ENCODE data around the gene NOS1AP.
"Not testable (repeated sequence)": the region's sequence is repeated elsewhere in the genome, so short reads cannot be mapped to it uniquely, and the experiment has no call there.

The NOS1AP gene

GRCh38 chr1:162416215-162416614 is 346.7 kb downstream of the NOS1AP start:
- no peak for DNase-seq (ENCODE audit: low read depth)

GRCh38 chr1:162416909-162417308 is 347.4 kb downstream of the NOS1AP start:
- DNase-seq (ENCODE audit: low read depth): no peak

GRCh38 chr1:162417650-162418049 is 348.2 kb downstream of the NOS1AP start:
- DNase-seq (ENCODE audit: low read depth): no peak

DNA sequence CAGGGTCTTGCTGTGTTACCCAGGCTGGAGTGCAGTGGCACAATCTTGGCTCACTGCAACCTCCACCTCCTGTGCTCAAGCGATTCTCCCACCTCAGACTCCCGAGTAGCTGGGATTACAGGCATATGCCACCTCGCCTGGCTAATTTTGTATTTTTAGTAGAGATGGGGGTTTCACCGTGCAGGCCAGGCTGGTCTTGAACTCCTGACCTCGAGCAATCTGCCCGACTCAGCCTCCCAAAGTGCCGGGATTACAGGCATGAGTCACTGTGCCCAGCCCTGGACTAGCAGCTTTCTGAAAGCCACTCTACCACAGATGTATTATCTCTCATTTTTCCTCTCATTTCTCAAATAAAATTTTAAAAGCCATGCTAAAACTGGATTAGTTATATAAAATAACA is 349.1 kb downstream of the NOS1AP start:
- DNase-seq (ENCODE audit: low read depth): not testable (repeated sequence)

GRCh38 chr1:162419450-162419931 is 350.0 kb downstream of the NOS1AP start:
- not testable (repeated sequence) for DNase-seq (ENCODE audit: low read depth)

All from GM04503 (cell line).